AG10803 (cell line): Measurements from ENCODE around the gene BTBD9.

Source experiments
- DNase-seq: peaks from one replicate; pipeline ENCODE4 v3.0.0; 2010; ENCODE audit warnings: low read depth
- H3K4me3 ChIP-seq: 2 replicates; pipeline ENCODE4 v1.5.1; 2011; ENCODE audit warnings: mild to moderate bottlenecking, low read length, control low read depth
- TF ChIP-seq, protein P1 (sequence below): conservative IDR thresholded peaks from 2 replicates; pipeline ENCODE4 v1.5.1; 2011; ENCODE audit warnings: mild to moderate bottlenecking, low read length, control low read depth, inconsistent platforms

The BTBD9 gene

GRCh38 chr6:38153076-38153797 is 486.5 kb downstream of the BTBD9 start:
- no peak for DNase-seq
- no peak overlapping the region for H3K4me3 ChIP-seq
- TF ChIP-seq, protein P1, sequence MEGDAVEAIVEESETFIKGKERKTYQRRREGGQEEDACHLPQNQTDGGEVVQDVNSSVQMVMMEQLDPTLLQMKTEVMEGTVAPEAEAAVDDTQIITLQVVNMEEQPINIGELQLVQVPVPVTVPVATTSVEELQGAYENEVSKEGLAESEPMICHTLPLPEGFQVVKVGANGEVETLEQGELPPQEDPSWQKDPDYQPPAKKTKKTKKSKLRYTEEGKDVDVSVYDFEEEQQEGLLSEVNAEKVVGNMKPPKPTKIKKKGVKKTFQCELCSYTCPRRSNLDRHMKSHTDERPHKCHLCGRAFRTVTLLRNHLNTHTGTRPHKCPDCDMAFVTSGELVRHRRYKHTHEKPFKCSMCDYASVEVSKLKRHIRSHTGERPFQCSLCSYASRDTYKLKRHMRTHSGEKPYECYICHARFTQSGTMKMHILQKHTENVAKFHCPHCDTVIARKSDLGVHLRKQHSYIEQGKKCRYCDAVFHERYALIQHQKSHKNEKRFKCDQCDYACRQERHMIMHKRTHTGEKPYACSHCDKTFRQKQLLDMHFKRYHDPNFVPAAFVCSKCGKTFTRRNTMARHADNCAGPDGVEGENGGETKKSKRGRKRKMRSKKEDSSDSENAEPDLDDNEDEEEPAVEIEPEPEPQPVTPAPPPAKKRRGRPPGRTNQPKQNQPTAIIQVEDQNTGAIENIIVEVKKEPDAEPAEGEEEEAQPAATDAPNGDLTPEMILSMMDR: no peak

- no peak overlapping the region for H3K4me3 ChIP-seq
- TF ChIP-seq, protein P1: no peak
- DNase-seq: no peak
Measured at GRCh38 chr6:38152620-38153019, 487.1 kb downstream of the BTBD9 start.

- TF ChIP-seq, protein P1: no peak
- H3K4me3 ChIP-seq: no peak overlapping the region
- DNase-seq: no peak
Measured at GRCh38 chr6:38151580-38152500, 487.9 kb downstream of the BTBD9 start.

- DNase-seq: no peak
- TF ChIP-seq, protein P1: no peak
- H3K4me3 ChIP-seq: no peak overlapping the region
Measured at GRCh38 chr6:38150681-38151296, 488.9 kb downstream of the BTBD9 start.

DNA sequence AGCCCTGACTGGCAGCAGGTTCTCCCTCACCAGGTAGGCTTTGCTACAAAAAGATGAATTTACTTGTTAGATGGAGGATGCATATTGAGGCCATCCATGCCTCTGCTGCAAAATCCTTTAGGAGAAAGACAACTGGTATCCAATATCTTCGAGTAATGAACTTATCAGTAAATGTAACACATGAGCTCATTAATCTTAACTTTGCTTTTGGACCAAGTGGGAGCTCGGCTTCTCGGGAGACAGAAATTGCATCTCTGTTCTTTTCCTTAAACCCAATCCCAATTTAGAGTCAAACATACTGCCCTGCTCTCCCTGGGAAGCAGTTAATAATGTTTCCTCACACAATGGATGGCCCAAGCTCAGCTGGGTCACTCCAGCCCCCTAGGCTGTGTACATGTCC is 489.7 kb downstream of the BTBD9 start:
- DNase-seq: no peak
- no peak overlapping the region for H3K4me3 ChIP-seq
- TF ChIP-seq, protein P1: no peak

DNA sequence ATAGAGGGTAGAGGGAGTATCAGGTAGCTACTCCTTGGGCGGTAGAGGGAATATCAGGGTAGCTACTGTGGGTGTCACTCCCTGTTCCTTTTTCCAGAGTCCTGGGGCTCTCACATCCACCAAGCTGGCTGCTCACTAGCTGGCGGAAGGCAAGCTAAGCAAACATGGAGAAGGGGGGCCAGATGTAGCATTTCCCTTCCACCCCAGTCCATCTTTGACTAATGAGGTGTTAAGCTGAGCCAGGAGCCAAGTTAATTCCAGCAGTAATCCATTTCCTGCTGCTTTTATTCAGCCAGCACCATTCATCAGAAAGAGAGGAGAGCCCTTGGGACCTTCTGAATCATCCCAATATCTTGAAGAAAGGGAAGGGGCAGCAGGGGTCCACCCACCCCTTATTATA is 490.2 kb downstream of the BTBD9 start:
- no peak overlapping the region for H3K4me3 ChIP-seq
- TF ChIP-seq, protein P1: no peak
- peak; percentile 19 for DNase-seq
